HL-60 (cell line): ENCODE data around the gene QPCT.

Experiments used
- DNase-seq, 2 experiments: peaks; one replicate each; pipeline ENCODE4 v3.0.0-alpha.2; 2010 to 2020; ENCODE audit warnings: low read depth in 1 of 2, low spot score in 1 of 2
- H3K27ac ChIP-seq: fragments of 250-450 bp; sonication (Bioruptor Pico); replicated peaks from 2 replicates; pipeline ENCODE4 v1.5.1; 2020; ENCODE audit warnings: mild to moderate bottlenecking, moderate library complexity
- H3K27me3 ChIP-seq: fragments of 250-450 bp; sonication (Bioruptor Pico); 2 replicates; pipeline ENCODE4 v1.5.1; 2021; ENCODE audit warnings: mild to moderate bottlenecking, moderate library complexity; ENCODE audit not compliant: insufficient read depth, poor library complexity, severe bottlenecking
- H3K4me3 ChIP-seq: replicated peaks from 2 replicates; pipeline ENCODE4 v1.5.1; 2011; ENCODE audit warnings: mild to moderate bottlenecking, control low read depth, low read length; ENCODE audit not compliant: insufficient read depth
- CTCF ChIP-seq: IDR thresholded peaks from one replicate; pipeline ENCODE4 v1.5.1; 2011; ENCODE audit warnings: low read length, control low read depth, inconsistent platforms; ENCODE audit not compliant: insufficient read depth
- GABPA ChIP-seq: IDR thresholded peaks from 2 replicates; pipeline ENCODE4 v1.6.1; 2012; ENCODE audit warnings: low read depth
- POLR2AphosphoS5 ChIP-seq: IDR thresholded peaks from 2 replicates; pipeline ENCODE4 v1.6.1; 2012; ENCODE audit warnings: low read depth
- REST ChIP-seq: IDR thresholded peaks from 2 replicates; pipeline ENCODE4 v1.6.1; 2012; ENCODE audit warnings: low read depth; ENCODE audit not compliant: insufficient replicate concordance
- SPI1 ChIP-seq: IDR thresholded peaks from 2 replicates; pipeline ENCODE4 v1.6.1; 2012; ENCODE audit warnings: low read depth, mild to moderate bottlenecking, borderline replicate concordance

Gene QPCT

GRCh38 chr2:37326866-37327634 is 17.4 kb upstream of the QPCT start:
- H3K27me3 ChIP-seq = no peaks in the 10 kb centered on the region
- TF ChIP-seq POLR2AphosphoS5 = no peak
- no peak for TF ChIP-seq SPI1
- no peak for TF ChIP-seq GABPA
- TF ChIP-seq REST = no peak
- no peak overlapping the region for H3K4me3 ChIP-seq
- DNase-seq = no peak
- no peak overlapping the region for H3K27ac ChIP-seq

GRCh38 chr2:37330681-37331080 is 13.7 kb upstream of the QPCT start:
- H3K27me3 ChIP-seq = no peaks in the 10 kb centered on the region
- no peak for DNase-seq
- H3K27ac ChIP-seq = no peak overlapping the region
- TF ChIP-seq GABPA (no peak), SPI1 (peak; percentile 56; the same call in 1 of the 2 replicates)
- H3K4me3 ChIP-seq = no peak overlapping the region

- Histone ChIP-seq H3K27me3 (no peaks in the 10 kb centered on the region), H3K27ac (no peak overlapping the region), H3K4me3 (no peak overlapping the region)
- no peak for DNase-seq
- TF ChIP-seq GABPA (no peak), REST (no peak), CTCF (no peak), SPI1 (no peak), POLR2AphosphoS5 (no peak)
These were observed 11.9 kb upstream of the QPCT start for GRCh38 chr2:37332560-37332959.

GRCh38 chr2:37333256-37333655 is 11.2 kb upstream of the QPCT start:
- Histone ChIP-seq H3K4me3 (no peak overlapping the region), H3K27me3 (no peaks in the 10 kb centered on the region), H3K27ac (no peak overlapping the region)
- TF ChIP-seq CTCF = no peak
- no peak for TF ChIP-seq REST
- no peak for TF ChIP-seq POLR2AphosphoS5
- no peak for DNase-seq
